HEK293T (cell line): ENCODE data around the gene HSFX4.

ENCODE experiments used
- CTCF ChIA-PET: fragments of 350-600 bp; formaldehyde crosslinking; extraction: SDS; loops from one replicate; lab custom pipeline; 2021; ENCODE audit warnings: antibody characterized with exemption, inconsistent platforms; lab: Yijun Ruan, JAX
- POLR2A ChIA-PET: fragments of 350-600 bp; formaldehyde crosslinking; extraction: SDS; loops from one replicate; lab custom pipeline; 2020; ENCODE audit warnings: antibody characterized with exemption, inconsistent platforms; lab: Yijun Ruan, JAX
- DNase-seq: peaks from one replicate; pipeline ENCODE4 v3.0.0; 2012; ENCODE audit warnings: mixed read lengths; ENCODE audit errors: extremely low spot score
- ARNT ChIP-seq: fragments of 450-650 bp; IDR thresholded peaks from 2 replicates; pipeline ENCODE4 v1.6.1; 2017; ENCODE audit warnings: mild to moderate bottlenecking
- BHLHE40 ChIP-seq: fragments of 450-650 bp; IDR thresholded peaks from 2 replicates; pipeline ENCODE4 v1.6.1; 2016; ENCODE audit warnings: mild to moderate bottlenecking, moderate library complexity, borderline replicate concordance
- CTBP1 ChIP-seq: fragments of 450-650 bp; IDR thresholded peaks from 2 replicates; pipeline ENCODE4 v1.6.1; 2016; ENCODE audit warnings: borderline replicate concordance
- ELF4 ChIP-seq: fragments of 450-650 bp; IDR thresholded peaks from 2 replicates; pipeline ENCODE4 v1.6.1; 2017; ENCODE audit warnings: antibody characterized with exemption
- FOXA1 ChIP-seq: fragments of 450-650 bp; IDR thresholded peaks from 2 replicates; pipeline ENCODE4 v1.6.1; 2016; ENCODE audit warnings: mild to moderate bottlenecking
- FOXM1 ChIP-seq: fragments of 450-650 bp; IDR thresholded peaks from 2 replicates; pipeline ENCODE4 v1.6.1; 2017; ENCODE audit warnings: mild to moderate bottlenecking, borderline replicate concordance
- HDGF ChIP-seq: fragments of 450-650 bp; IDR thresholded peaks from 2 replicates; pipeline ENCODE4 v1.6.1; 2017; ENCODE audit warnings: antibody characterized with exemption, borderline replicate concordance
- L3MBTL2 ChIP-seq: fragments of 450-650 bp; conservative IDR thresholded peaks from 2 replicates; pipeline ENCODE4 v1.6.1; 2016; ENCODE audit warnings: mild to moderate bottlenecking
- SP1 ChIP-seq: fragments of 450-650 bp; IDR thresholded peaks from 2 replicates; pipeline ENCODE4 v1.6.1; 2017
- SUZ12 ChIP-seq: fragments of 450-650 bp; IDR thresholded peaks from 2 replicates; pipeline ENCODE4 v1.6.1; 2016; ENCODE audit warnings: mild to moderate bottlenecking
- TARDBP ChIP-seq: fragments of 450-650 bp; IDR thresholded peaks from 2 replicates; pipeline ENCODE4 v1.6.1; 2016
- ZNF384 ChIP-seq: fragments of 450-650 bp; IDR thresholded peaks from 2 replicates; pipeline ENCODE4 v1.6.1; 2016

The HSFX4 gene

DNA sequence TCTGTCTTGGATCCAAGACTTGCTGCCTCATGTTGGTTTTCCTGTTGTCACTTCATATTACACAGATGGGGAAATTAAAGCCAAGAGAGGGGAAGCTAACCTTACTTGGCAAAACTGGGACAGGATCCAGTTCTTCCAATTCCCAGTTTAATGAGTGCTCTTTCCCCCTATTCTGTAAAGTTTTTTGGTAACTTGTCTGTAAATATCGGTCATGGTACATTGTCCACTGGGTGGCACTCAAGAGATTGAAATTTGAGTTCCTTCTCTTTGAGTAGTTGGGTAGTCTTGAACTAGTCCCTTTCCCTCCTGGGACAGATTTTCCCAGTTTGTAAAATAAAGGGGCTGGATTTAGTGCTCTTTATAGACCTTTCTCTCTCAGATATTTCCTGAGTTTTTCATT is 21.3 kb downstream of the HSFX4 start:
- peak; percentile 51 for DNase-seq
- POLR2A ChIA-PET, result no interaction called here
- CTCF ChIA-PET, result interaction anchor here (1.0 to 1.1 kb wide), 2 partner anchors 10 to 528 kb away, joined by 3 to 10 read pairs; no protein-coding TSS in a partner anchor
- TF ChIP-seq CTBP1 (no peak), FOXM1 (no peak), ELF4 (no peak)

DNA sequence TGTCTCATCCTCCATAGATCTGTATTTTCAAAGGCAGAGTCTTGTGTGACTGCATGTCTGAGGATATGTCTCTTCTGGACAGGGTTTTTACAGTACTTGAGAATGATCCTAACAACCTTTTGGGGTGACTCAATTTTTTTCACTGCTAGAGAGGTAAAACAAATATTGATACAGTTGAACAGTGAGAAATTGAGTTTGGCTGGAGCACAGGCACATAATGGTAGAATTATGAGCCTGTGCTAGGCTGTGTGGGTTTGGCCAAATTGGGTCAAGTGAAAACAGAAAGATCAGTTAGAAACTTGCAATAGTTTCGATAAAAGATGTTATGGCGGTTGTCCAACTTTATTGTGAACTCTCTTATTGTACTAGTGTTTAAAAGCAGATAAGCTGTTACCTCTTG is 32.2 kb downstream of the HSFX4 start:
- ChIA-PET CTCF (no interaction called here), POLR2A (no interaction called here)
- no peak for TF ChIP-seq SUZ12
- DNase-seq, result no peak

GRCh38 chrX:149962010-149962409 is 32.6 kb downstream of the HSFX4 start:
- no peak for TF ChIP-seq ZNF384
- DNase-seq, result no peak
- CTCF ChIA-PET, result no interaction called here
- POLR2A ChIA-PET, result no interaction called here

- ChIA-PET CTCF (no interaction called here), POLR2A (no interaction called here)
- DNase-seq, result peak; percentile 67
- no peak for TF ChIP-seq ZNF384
- no peak for TF ChIP-seq TARDBP
Measured at GRCh38 chrX:149962859-149963757, 33.7 kb downstream of the HSFX4 start.

GRCh38 chrX:149979126-149979644 is 49.8 kb downstream of the HSFX4 start:
- ChIA-PET CTCF (no interaction called here), POLR2A (no interaction called here)
- TF ChIP-seq SP1, result no peak
- TF ChIP-seq ARNT, result no peak
- TF ChIP-seq FOXM1, result no peak
- TF ChIP-seq L3MBTL2, result no peak
- no peak for TF ChIP-seq FOXA1
- TF ChIP-seq ELF4, result no peak
- no peak for TF ChIP-seq CTBP1
- TF ChIP-seq BHLHE40, result no peak
- TF ChIP-seq HDGF, result no peak
- no peak for DNase-seq
